GM19239 (cell line): Measurements from ENCODE around the gene RAPGEF5.

Source experiments
- DNase-seq: peaks from one replicate; pipeline ENCODE4 v3.0.0; 2011; ENCODE audit warnings: low spot score; ENCODE audit not compliant: insufficient read length
- FAIRE-seq: peaks from 2 replicates; lab custom pipeline; 2011; peaks lifted over from hg19 to GRCh38; lab: Jason Lieb, UNC

RAPGEF5 gene

DNA sequence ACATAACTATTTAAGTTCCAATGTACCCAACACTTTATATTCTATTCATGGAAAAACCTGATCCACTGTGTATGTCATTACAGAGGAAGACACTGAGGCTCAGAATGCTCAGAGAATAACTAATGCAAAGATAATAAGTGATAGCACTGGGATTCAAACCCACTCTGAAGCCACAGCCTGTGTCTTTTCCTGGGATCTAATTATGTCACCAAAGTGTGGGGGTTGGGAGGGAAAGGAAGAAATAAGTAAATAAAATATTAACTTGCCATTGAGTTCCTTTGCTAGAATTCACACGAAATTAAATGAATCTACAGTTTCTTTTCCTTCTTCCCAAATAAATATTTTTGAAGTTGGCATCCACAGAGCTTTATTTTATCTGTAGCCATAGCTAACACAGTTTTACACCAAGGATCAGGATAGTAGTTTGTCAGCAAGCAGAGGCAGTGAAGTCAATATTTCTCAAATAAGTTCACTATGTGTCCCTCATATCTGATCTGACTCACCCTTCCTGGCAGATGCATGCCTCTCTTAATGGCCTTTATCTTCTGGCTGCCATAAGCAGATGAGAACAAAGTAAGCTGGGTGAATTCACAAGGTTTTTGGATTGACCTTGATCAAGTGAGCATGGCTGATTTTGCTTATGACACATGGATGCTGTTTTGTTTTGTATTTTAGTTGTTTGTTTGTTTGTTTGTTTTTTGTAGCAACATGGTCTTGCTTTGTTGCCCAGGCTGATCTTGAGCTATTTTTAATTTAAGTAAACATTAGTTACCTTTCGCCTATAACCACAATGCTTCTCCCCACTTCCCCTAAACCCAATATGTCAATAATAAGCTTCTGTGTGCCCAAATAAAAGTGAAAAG, 6.3 kb downstream of the RAPGEF5 start:
- no peak for DNase-seq
- peak; percentile 95 for FAIRE-seq

DNA sequence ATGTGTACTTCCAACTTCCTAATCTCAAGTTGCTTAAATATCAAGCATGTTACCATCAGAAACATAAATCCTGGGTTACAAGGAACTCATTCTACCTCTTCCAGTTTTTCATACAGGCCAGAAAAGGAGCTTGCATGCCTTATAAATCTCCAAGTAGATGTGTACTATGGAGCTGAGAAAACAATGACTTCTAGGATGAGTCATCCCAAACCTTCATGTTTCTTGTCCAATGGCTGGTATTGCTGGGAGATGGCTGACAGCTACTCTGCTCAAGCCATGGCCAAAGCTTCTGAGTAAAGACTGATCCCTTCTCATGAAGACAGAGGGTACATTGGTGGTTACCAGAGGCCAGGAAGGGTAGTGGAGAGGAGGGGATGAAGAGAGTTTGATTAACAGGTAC, 8.6 kb downstream of the RAPGEF5 start:
- no peak for FAIRE-seq
- no peak for DNase-seq

DNA sequence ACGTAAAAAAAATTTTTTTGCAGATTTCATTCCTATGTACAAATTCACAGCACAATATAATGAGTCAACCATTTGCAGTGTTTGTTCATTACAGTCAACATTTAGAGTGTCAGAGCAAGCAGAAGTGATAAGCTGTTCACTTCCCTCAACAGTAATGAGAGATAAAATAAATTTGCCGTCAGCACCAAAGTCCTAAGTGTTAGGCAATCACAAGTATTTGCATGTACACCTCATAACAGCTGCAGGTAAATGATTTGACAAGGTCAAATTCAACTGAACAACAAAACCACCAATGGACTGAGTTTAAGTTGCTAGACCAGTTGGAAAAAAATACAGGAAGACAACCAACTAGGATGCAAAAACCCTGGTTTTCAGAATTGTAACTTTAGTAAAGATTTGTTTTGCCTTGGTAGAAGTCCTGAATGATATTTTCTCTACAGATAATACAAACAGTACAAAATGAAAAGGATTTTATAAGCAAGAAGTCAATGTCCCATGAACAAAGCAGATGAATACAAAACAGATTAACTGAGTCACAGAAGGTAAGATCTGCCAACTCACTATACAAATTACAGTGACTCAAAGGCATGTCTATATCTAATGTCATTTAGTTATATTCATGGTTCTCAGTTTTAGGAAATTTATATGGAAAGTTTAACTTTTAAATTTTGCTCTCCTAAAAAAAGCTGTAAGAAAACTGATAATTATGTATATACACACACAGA, 10.4 kb downstream of the RAPGEF5 start:
- peak; percentile 48 for FAIRE-seq

DNA sequence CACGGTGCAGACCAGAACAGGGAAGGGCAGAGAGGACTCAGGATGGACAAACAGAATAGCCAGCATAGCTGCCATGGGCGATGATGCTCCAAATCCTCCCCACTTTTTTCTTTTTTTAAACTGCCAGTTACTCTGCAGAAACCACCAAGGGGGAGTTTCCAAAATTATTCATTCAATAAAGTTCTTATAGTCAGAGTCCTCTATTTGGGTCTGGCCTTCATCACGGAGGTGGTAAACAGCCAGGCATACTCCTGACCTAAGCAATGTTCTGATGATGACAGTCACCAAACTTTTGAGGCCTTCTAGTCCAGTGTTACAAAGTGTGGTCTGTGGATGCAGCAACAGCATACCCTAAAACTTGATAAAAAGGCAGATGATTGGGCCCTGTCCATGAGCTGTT, 12.3 kb downstream of the RAPGEF5 start:
- FAIRE-seq (no peak), DNase-seq (no peak)

More for the DNA sequence above, 10.4 kb downstream of the RAPGEF5 start:
- DNase-seq, result no peak

DNA sequence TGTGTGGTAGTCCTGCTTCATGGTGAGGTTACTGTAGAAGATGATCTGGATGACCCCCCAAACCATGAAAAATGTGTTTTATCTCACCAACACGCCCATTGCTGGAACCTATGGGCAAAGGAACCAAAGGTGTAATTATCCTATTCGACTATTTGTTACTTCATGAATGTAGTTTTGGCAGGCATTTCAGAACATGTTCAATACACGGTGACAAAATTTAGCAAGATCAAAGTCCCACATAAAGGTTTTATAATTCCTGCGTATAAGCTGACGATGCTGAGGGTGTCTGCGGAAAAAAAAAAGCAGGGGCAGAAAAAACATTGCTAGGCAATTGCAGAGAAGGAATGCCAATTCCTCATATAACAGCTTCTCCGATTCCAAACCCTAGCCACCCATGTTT, 13.3 kb downstream of the RAPGEF5 start:
- FAIRE-seq, result no peak

DNA sequence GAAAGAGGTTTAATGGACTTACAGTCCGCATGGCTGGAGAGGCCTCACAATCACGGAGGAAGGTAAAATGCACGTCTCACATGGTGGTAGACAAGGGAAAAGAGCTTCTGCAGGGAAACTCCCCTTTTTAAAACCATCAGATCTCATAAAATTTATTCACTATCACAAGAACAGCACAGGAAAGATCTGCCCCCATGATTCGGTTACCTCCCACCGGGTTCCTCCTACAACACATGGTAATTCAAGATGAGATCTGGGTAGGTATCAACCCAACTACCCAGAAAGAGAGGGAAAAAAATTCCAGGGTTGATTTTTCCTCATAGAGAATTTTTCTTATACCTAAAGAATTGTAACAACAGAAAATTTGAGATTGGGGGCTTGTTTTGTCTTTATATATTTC, 13.9 kb downstream of the RAPGEF5 start:
- FAIRE-seq, result no peak
- DNase-seq, result no peak

More for the DNA sequence above, 13.3 kb downstream of the RAPGEF5 start:
- DNase-seq, result no peak

DNA sequence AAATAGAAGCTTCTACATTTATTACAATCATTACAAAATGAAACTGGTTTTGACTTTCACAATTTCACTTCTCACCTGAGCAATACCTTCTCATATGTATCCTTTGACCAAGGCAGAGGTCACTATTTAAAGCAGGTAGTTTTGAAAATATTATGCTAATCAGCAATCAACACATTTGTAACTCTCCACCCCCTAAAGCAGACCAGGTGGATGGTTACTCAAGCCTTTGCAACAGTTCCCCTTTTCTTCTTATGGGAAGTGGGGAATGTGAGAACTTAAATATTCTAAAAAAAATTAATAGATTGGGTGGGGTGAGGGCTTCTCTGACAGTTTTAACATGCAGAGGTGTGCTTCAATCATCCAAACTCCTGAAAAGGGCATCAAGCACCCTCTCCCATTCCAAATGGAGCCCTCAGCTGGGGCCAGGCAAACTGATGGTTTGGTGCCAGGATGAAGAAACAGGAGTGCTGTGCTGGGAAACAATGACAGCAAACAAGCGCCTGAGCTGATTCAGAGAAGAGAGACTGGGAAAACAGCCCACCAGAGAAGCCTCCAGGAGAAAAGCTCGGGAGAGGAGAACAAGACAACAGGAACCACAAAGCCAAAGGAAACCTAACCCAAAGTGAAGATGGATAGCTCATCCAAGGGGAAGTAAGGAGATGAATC, 17.1 kb downstream of the RAPGEF5 start:
- FAIRE-seq (peak; percentile 71), DNase-seq (no peak)

DNA sequence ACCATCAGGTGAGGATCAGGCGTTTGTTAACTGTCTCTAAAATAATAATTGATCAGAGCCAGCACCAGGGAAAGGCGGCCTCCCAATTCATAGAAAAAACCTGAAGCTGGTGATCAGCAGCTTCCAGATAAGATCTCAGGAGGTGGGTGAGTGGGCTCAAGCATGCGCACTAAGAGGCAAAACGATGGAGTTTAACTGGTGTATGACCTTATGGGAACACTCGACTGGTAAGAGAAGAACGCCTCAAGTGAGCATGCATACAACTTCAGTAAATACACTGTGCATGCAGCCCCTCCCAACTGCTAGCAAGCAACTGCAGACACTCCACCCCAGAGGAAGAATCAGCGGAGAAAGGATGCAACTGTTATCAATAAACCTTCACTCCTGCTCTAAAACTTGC, 18.1 kb downstream of the RAPGEF5 start:
- DNase-seq (no peak), FAIRE-seq (no peak)

DNA sequence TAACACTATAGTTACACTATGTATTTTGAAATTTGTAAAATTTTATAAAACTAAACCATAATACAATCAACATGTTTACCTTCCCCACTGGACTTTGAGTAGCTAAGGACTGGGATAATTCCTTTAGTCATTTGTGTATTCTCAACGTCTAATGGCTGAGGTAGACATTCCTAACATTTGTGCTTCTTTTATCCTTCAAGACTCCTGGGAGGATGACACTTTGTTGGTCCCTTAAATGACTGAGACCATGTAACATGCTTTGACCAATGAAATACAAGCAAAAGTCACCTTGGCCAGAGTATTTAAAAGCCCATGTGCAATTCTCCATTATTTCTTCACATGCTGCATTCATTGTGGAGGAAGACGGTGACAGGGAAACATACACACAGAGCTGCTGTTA, 18.5 kb downstream of the RAPGEF5 start:
- DNase-seq (no peak), FAIRE-seq (no peak)

DNA sequence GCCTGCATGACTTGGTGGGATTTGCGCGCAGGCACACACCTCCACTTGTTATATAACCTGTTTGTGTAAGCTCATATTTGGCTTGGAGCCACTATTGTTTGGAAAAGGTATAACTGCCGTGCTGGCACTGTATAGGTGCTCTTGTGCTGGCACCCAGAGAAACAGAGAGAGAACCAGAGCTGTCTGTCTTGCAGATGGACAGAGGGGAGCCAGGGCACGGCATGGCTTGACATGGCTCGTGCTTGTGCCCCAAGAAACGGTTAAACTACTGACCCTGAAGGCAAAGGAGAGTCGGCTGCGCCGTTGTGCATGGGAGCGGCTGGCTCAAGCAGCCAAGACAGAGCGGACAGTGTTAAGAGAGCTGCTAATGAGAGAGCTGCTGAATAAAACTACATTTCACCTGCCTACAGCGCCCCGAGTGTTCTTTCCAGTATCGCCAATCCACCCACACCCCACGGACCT, 23.2 kb downstream of the RAPGEF5 start:
- FAIRE-seq, result no peak
- DNase-seq, result no peak

DNA sequence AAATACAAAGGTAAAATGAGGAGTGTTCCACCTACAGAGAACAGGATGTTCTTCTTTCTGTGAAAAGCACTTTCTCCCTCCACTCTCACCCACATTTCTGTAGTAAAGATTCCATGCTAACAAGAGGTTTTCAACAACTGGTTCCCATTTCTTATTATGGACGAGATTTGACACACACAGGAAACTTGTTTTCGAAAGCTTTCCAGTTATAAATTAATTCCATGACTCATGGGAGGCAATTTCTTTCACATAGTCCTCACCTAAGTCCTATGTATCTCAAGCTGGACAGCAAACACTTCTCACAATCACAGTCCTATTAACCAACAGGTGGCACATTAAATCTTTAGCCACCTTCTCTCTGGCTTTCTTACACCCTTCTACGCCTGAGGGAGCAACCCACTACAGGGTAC, 24.5 kb downstream of the RAPGEF5 start:
- peak; percentile 63 for FAIRE-seq
- DNase-seq, result no peak

DNA sequence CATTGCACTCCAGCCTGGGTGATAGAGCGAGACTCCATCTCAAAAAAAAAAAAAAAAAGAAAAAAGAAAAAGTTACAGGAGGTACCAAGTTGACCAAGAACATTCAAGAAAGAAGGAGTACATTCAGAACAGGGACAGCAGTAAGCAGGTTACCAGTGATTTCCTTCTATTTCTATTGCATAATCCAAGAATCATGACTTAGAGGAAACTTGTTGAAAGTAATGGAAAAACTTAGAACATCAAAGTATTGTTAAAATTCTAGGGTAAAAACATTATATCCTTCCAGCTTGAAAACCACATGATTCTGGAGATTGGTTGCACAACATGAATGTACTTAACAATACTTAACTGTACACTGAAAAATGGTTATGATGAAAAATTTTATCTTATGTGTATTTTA, 25.2 kb downstream of the RAPGEF5 start:
- DNase-seq (no peak), FAIRE-seq (no peak)

DNA sequence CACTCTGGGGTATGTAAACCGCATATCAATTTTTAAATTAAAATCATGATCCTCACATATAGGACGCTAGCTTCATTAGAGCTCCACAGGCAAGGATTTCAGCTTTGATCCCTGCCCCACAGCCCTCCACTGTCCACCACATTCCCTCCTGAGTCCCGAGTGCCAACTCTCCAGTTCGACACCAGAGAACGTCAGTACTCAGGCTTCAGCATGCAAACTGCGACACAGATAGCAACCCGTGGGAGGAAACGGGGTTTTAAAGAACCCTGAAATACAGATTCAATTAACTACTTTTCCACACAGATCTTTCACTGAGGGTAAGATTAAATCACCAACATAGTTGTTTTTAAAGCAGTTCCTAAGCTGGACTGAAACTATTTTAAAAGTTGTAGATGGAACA, 26.1 kb downstream of the RAPGEF5 start:
- DNase-seq, result no peak

DNA sequence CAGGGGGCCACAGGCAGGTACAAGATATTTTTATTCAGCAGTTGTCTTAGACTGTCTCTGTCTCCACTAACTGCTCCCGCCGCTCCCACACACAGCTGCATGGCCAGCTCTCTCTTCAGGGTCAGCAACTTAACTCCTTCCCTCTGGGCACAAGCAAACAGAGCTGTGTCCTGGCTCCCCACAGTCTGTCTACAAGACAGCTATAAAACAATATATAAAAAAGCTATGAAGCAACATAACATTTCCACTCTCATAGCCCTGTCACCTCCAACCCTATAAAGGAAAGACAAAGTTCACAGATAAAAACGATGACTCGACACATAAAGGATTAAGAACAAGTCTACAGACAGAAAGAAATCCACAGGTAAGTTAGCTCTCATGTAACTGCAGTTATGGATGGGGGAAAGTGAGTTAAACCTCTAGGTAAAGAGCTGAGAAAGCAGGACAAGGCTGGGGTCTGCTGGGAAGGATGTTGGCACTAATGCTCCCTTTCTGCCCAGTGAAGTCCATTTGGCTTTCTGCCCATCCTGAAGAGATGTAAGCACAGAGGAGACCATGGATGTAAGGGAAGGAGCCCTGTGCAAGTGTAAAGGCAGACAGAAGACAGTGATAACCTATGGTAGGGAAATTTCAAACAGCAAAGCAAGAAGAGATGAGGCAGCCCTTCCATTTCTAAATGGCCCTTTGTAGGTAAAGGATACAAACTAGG, 27.0 kb downstream of the RAPGEF5 start:
- DNase-seq (no peak), FAIRE-seq (peak; percentile 26)

More for the DNA sequence above, 26.1 kb downstream of the RAPGEF5 start:
- FAIRE-seq, result no peak

DNA sequence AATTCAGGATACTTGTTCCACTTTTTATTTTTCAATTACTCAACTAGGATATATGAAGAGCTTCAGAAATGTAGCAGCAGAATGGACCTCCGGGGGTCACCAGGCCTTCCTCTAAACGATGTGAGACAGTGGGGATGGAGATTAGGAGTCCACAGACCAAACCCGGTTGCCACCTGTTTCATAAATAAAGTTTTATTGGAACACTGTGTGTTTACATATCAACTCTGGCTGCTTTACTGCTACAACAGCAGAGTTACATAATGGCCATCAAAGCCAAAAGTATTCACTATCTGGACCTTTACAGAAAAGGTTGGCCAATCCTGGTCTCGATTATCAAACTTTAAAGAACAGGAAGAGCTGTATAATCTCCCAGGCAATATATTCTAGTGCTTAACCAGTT, 30.8 kb downstream of the RAPGEF5 start:
- no peak for FAIRE-seq
- no peak for DNase-seq

DNA sequence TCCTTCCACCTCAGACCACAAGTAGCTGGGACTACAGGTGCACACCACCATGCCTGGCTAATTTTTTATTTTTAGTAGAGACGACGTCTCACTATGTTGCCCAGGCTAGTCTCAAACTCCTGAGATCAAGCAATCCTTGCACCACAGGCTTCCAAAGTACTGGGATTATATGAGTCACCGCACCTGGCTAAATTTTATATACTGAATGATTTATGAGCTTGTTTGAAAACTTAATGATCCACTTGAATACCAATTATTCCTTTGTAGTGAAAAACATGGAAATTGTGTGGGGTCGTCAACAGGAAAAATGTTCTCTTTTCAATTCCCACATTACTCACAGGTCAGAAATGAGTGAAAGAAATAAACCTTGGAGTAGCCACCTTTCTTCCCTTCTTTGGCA, 31.3 kb downstream of the RAPGEF5 start:
- DNase-seq, result no peak
- no peak for FAIRE-seq

DNA sequence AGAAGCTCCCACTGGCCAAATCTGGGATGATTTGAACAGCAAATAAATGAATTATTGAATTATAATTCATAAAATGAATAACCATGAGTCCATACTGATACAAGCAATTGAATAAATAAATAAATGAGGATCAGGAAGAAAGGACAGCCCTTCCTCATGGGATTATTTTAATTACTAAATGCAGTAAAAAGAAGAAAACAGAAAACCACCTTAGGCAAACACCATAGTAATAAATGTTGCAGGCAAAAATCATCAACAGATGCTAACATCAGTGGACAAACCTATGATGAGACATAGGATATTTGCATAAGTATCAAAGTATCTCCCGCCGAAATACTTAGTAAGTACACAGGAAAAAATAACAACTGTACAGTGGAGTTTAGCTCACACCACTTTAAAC, 33.2 kb downstream of the RAPGEF5 start:
- DNase-seq (no peak), FAIRE-seq (no peak)

DNA sequence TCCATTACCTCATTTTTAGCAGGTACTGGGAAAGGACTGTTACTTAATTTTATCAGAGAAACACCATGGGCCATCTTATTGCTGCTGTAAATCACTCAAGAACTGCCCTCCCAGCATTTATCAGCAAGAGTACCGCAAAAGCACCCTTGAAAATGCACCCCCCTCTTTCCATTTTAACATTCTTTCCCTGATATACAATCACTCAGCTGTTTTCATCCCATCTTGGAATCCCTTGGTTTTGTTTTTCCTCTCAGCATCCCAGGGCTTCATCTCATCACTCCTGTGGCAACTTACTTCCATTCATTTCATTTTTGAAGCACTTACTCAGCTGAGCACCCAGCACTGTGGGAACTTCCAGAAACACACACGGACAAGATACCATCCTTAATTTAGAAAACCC, 36.5 kb downstream of the RAPGEF5 start:
- no peak for DNase-seq
- FAIRE-seq, result peak; percentile 37

DNA sequence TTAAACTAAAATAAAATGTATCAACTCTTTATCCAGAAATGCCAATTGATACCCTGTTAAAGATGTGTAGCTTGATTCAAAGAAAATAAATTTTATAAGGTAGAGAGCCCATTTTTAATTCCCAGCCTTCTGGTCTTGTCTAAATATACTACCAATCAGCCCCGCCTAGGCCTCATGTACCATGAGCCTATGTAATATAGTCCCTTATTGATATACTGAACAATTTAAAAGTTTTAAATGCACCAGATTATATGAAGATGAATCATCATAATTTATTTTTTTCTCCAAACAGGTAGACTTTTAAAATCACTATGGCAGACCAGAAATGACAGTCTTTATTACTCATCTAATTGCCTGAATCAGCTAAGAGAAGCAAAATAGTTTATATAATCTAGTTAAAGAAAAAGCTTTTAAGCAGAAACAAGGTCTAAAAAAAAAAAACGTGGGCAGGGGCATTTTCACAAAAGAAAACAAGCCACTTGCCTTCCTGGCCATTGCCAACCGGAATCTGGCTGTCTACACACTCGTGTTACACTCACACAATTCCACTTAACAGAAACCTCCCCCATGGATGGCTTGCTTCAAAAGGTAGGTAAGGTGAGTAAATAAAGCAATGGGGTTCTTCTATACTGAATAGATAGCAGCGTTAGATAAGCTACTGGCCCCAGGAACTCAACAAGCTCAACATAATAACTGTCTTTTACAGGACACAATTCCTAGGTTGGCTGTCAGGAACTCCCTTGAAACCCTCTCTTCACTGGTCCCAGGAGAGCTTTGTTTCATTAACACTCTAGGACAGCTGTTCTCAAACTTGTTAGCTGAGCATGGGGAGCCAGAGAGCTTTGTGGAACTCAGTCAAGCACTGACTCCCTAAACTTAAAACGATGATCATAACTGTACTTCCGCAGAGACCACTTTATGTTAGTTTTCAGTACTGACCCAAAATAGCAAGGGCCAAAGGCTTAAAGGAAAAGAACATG, 37.2 kb downstream of the RAPGEF5 start:
- DNase-seq, result no peak
- no peak for FAIRE-seq
